Fibroblast of skin of back (primary cell): ENCODE data around the gene TMEM267.
A peak's percentile ranks its signal among the peaks of the same experiment; 100 is the strongest.
"Not testable (repeated sequence)": the region's sequence is repeated elsewhere in the genome, so short reads cannot be mapped to it uniquely, and the experiment has no call there.

ENCODE experiments used
- DNase-seq: peaks from one replicate; pipeline ENCODE4 v3.0.0-alpha.2; 2013

Gene TMEM267

DNA sequence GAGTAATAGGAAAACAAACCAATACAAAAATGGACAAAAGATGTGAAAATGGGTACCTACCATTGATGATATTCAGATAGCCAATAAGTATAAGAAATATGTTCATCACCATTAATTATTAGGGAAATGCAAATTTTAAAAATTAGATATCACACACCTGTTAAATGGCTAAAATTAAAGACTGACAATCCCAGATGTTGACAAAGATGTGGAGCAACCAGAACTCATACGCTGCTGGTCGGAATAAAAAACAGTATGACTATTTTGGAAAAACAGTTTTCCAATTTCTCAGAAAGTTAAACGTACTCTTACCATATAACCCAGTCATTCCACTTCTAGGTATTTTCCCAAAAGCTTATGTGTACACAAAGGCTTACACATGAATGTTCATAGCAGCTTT lies 27.1 kb downstream of the TMEM267 start:
- no peak for DNase-seq

DNA sequence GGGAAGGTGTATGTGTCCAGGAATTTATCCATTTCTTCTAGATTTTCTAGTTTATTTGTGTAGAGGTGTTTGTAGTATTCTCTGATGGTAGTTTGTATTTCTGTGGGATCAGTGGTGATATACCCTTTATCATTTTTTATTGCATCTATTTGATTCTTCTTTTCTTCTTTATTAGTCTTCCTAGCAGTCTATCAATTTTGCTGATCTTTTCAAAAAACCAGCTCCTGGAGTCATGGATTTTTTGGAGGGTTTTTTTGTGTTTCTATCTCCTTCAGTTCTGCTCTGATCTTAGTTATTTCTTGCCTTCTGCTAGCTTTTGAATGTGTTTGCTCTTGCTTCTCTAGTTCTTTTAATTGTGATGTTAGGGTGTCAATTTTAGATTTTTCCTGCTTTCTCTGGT lies 42.1 kb downstream of the TMEM267 start:
- not testable (repeated sequence) for DNase-seq

DNA sequence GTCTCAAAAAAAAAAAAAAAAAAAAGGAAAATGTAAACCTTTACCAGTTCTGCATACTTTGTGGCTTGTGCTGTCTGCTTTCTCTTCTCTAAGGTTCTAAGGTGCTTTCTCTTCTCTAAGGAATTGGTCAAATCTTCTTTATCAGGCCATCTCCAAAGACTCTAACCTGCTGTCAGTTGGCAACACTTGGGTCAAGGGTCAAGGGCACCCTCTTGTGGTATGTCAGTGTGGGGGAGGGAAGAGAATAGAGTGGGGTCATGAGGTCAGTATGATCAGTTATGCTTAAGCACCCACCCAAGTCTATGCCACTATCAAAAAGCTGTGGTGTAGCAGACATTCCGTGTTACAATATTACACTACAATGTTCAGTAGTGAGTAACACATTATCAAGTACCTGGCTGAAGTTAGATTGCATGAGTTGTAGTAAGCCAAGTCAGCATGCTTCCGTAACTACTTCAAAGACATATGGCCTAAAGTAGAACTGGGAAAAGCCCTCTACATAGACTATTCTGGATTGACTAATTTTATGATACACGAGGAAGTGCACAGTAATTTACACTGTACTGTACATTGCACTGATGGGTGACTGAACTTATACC lies 46.5 kb downstream of the TMEM267 start:
- no peak for DNase-seq

DNA sequence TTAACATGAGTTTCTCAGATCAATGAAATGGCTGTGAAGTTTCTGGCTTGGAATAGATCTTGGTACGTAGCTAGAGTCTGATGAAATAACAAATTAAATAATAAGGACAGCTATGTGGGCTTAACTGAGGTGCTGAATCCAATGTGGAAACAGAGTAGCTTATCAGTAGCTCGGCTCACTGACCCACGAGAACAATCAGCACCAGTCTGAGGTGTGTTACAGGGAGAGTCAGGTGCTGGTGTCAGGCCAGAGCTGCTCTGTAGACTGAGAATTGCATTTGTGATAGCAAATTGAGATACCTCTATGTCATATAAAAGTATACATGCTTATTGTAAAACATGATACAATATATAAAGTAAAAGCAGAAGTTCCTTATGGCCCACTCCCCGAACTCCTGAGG lies 50.3 kb downstream of the TMEM267 start:
- no peak for DNase-seq

DNA sequence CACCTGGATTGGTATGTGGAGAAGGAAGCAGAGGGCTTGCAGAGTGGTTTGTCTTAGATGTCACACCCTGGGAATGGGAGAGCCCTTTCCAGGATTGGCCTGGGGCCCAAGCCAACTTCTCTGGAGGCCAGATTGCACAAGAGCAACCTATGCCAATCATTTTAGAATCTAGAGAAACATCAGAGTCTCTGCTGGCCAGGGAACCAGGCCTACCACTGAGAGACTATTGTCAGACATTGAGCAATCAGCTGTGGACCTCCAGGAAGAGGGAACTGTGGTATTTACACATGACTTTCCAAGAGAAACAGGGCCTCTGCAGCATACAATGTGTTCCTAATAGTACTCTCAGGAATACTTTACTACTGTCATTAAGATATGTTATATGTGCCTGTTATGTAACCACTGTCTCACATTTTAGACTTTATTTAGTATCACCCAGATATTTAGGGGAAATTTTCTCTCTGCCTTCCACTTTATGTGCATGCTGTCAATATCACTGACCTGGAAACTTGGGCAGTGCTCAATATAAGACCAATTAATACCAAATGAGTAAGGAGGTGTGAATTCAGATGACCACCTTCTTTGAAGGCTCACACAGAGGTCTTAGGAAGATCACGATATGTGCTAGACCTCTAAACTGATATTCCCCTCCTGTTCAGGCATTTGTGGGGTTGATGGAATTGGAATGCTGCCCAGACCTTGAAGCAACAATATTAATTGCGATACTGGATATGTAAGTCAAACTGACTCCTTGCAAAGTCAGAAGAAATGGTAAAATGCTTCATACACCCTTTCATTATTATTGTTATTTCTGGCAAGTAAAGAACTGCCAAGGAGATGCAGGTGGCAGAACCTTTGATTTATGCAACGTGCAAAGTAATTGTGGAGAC lies 50.9 kb downstream of the TMEM267 start:
- DNase-seq, result peak; percentile 45

DNA sequence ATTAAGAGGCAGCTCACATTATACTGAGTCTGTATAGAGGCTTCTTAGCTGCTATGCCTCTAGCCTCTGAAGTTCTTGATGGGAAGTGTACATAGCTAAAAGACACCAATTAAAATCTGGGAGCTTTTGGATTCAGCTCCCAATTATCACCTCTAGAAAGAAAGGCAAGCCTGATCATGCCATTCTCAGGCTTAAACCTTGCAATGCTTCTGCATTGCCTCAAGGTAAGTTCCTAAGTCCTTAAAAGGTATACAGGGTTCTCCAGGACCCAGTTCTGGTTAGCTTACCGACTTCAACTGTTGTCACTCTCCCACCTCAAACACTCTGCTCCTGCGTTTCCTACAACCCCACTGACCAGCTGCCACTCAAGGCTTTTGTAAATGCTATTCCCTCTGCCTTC lies 54.0 kb downstream of the TMEM267 start:
- DNase-seq, result no peak

DNA sequence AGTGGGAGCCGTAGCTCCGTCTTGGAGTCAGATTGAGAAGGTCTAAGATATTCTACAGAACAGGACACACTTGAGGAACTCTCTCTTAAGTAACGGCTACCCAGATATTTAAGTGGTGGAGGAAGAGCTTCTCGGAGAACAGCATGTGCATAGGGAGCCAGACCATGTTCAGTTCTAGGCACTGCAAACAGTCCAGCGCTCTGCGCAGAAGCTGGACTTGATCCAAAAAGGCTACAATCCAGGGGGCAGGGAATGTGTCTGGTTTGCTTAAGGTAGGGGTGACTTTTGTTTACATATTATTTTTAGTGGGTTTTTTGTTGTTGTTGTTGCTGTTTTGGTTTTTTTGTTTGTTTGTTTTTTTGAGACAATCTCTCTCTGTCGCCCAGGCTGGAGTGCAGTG lies 54.6 kb downstream of the TMEM267 start:
- no peak for DNase-seq

DNA sequence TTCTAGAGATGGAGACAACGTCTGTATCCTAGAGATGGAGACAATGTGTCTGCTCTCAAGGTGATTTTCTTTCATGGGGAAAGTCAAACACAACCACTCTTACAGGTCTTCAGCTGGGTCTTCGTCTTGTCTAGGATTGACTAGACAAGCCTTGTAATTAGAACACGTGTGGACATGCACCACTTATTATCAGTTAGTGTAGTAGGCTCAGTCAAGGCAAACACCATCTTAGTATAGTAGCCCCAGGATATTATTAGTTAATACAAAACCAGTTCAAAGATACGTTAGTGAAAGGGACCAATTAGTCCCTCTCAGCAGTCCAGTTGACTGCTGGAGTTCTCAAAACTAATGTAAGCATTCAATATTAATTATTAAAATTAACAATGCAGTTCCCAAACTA lies 56.4 kb downstream of the TMEM267 start:
- no peak for DNase-seq

DNA sequence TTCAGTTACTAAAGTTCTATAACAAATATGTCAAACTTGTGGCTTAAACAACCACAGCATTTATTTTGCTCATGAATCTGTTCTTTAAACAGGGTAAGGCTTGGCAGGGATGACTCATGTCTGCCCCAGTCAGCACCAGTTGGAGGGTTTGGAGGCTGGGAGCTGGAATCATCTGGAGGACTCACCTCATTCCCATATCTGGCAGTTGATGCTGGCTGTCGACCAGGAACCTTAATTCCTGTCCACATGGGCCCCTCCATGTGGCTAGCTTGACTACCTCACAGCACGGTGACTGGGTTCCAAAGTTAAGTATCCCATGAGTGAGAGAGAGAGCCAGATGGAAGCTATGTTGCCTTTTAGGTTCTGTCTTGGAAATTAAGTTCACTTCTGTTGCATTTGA lies 57.7 kb downstream of the TMEM267 start:
- peak; percentile 55 for DNase-seq

DNA sequence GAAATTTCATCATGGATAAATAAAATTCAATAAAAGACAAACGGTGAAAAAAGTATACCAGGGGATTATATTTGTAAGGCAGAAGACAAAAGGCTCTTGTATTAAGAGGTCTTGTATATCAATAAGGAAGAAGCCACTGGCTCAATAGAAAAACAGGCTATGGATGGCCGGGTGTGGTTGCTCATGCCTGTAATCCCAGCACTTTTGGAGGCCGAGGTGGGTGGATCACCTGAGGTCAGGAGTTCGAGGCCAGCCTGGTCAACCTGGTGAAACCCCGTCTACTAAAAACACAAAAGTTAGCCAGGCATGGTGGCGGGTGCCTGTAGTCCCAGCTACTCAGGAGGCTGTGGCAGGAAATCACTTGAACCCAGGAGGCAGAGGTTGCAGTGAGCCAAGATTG lies 60.6 kb downstream of the TMEM267 start:
- not testable (repeated sequence) for DNase-seq

DNA sequence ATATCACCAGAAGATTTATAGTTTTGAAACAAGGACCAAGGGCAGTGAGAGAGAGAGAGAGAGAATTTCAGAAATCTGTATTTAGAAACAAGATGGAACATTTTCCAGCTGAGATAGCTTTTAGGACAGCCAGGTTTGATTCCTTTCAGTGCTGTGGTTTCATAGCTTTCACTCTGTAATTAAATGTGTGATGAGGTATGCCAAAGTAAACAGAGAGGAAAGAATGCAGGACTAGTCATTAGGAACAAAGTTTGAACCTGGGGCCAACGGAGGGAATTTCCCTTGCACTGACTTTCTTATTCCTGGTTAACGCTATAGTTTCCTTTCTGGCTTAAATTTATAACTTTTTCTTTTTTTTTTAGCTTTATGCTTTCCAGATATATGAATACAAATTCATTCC lies 61.5 kb downstream of the TMEM267 start:
- DNase-seq, result peak; percentile 24

DNA sequence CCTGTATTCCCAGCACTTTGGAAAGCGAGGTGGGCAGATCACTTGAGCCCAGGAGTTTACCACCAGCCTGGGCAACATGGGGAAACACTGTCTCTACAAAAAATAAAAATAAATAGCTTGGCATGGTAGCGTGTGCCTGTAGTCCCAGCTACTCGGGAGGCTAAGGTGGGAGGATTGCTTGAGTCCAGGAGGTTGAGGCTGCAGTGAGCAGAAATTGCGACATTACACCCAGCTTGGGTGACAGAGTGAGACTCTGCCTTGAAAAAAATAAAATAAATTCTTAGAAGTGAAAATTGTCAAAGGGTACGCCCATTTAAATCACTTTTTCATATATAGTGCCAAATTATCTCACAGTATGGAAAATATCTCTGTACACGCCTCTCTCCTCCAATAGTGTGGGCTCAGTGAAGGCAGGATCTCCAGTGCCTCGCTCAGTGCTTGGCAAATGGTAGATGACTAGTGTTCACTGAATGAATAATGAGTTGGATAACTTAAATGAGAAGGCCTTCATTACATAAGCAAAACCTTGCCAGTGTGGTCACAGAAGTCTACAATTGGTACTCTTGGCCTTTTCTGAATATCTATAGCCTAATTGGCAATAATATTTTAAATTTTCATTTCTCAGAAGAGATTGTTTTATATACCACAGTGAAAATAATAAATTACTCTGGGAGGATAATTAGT lies 62.1 kb downstream of the TMEM267 start:
- no peak for DNase-seq

DNA sequence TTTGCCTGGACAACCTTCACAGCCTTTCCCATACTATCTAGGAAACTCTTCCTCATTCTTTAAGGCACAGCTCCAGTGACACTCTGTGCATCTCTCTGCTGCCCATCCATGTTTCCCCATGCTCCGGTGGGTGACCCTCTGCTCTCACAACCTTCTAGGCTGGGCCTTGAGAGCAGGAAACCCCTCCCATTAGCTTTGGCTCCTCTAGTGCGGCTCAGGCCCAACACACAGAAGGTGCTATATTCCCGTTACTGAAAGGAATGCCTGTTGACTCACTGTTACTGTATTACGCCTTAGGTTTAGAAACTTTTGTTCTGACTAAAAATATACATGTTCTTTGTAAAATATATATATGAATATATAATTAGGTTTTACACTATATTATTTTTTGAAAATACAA lies 63.4 kb downstream of the TMEM267 start:
- DNase-seq, result no peak

DNA sequence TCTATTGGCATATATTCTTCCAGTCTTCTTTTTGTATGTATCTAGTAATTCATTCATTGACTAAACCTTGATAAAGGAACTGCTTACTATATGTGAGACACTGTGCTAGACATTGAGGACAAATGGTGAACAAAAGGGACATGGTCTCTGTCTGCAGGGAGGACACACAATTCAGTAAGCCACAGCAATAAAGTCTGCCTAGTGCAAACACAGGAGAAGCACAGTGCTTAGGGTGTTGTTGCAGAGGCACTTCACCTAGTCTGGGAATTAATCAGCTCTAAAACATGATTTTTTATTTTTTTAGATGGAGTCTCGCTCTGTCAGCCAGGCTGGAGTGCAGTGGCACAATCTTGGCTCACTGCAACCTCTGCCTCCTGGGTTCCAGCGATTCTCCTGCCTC lies 65.1 kb downstream of the TMEM267 start:
- DNase-seq, result no peak

DNA sequence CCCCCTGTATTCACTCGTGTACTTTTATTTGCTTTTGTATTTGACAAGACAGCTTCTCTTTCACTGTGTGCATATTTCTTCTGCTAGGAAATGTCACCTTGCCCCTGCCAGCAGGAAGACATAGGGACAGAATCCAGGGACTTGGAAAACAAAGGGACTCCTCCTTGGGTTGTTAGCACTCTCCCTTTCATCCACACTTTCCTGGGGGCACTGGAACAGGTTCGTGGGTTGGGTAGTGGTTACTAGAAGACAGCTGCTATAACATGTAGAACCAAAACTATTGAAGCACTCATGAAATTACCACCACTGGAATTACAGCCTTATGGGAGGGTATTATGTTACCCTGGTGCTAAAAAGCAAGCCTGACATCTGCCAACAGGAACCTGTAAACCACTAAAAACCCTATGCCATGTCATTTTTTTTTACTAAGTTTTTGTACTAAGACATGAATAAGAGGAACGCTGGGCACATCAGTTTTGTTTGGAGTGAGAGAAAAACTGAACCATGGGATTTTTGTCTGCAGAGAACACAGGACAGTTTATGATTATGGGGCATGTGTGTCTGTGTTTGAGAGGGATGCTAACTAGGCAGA lies 66.8 kb downstream of the TMEM267 start:
- no peak for DNase-seq

DNA sequence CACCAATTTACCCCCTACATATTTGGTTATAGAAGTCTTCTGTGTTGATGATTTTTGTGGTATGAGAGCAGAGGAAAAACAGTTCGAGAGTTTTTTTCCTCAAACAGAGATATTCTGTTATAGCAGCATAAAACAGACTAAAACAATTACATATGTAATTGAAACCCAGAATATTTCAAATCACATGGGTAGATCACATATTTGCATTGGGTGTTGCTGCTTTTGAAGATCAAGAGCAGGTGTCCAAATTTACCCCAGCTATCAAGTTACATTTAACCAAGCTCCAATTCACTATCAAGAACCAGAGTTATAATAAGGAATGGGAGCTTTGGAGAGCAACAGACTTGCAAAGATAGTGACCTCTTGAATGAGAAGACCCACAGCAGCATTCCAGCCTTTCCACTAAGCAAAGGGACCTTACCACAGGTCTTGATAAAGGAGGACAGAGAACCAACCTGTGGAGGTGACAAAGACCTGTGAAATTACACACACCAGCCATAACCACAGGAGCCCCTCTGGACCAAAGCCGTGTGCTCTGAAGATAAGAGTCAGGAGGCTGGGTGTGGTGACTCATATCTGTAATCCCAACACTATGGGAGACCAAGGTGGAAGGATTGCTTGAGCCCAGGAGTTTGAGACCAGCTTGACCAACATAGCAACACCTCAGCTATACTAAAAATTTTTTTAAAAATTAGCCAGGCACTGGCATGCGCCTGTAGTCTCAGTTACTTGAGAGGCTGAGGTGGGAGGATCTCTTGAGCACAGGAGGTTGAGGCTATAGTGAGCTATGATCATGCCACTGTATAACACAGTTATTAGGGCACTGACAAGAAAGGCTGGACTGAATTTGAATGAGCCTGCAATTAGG lies 67.5 kb downstream of the TMEM267 start:
- no peak for DNase-seq

DNA sequence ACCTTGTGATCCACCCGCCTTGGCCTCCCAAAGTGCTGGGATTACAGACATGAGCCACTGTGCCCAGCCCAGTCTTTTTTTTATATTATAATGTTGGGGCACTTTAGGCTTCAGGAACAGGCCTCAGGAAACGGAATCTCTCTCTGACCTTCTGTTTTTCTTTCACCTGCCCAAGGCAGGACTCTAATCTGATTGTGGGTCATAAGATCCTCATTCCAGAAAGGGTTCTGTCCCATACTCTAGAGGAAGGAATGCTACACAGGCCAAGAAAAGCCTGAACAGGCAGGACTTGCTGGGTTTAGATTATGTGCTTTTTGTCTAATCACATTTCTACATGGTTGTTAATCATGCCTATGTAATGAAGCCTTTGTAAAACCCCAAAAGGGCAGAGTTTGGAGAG lies 69.7 kb downstream of the TMEM267 start:
- DNase-seq, result no peak

DNA sequence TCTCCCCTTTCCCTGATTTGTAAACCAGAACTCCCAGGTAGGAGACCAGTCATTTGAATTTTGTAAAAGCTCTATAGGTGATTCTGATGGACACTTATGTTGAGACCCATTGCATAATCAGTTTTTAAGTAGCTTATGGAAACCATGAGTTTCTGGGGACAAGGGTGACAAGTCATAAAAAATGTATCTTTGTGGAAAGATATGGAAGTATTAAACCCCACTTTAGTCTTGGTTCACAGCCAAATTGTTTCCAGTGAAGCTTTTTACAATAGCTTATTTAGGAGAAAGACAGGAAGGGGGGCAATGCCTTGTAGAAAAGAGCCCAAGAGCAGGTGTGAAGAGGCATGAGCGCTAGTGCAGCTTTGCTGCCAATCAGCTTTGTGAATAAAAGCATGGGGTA lies 71.0 kb downstream of the TMEM267 start:
- DNase-seq, result no peak

DNA sequence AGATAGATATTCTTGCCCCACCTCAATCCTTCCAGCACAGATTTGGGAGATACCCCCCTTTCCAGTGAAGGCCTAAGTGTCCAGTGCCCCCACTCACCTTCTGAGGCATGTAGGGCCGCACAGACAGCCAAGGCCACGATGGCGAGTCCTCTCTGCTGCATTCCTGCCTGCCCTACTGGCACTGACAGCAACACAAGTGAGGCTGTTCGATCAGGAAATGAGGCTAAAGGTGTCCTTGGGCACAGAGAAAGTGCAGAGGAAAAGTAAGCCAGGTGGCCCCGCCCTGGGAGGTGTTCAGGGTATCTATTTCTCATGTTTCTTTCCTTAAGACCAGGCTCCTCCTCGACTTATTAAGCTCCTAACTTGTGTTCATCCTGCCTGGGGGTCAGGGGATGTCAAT lies 71.5 kb downstream of the TMEM267 start, which contains the start of gene CCL28:
Gene CCL28 (minus strand): TSS at position 236 of the 400 bp plus-strand sequence. CDS start 75 bp downstream, at position 161.
- DNase-seq, result no peak

DNA sequence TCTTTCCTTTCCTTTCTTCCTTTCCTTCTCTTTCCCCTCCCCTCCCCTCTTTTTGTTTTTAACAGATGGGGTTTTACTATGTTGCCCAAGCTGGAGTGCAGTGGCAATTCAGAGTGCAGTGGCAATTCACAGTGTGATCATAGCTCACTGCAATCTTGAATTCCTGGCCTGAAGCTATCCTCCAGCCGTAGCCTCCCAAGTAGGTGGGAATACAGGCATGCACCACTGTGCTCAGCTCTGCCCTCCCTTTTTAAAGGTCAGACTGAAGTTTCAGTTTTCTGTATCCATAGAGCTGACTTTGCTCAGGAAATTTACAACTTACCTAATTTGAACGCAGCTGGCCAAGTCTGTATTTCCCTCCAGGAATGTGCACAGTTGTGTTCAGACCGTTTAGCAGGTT lies 72.2 kb downstream of the TMEM267 start:
- DNase-seq, result no peak

DNA sequence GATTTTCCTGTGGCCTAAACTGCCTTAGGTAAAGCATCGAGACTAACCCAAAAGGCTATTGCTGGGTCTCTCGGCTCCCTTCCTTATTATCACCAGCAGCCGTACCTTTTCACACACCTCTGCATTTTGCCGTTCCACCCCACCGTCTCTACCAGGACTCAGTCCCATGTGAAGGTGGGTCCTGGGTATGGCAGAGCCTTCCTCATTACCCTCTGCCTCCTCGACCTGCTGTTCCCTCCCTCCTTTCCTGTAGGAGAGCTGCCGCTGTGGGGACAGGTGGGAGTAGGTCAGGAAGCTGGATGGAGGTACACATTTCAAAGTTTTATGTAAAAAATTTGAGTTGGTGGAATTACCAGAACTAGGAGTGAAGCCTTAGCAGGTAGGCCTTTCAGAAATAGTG lies 73.3 kb downstream of the TMEM267 start:
- no peak for DNase-seq

DNA sequence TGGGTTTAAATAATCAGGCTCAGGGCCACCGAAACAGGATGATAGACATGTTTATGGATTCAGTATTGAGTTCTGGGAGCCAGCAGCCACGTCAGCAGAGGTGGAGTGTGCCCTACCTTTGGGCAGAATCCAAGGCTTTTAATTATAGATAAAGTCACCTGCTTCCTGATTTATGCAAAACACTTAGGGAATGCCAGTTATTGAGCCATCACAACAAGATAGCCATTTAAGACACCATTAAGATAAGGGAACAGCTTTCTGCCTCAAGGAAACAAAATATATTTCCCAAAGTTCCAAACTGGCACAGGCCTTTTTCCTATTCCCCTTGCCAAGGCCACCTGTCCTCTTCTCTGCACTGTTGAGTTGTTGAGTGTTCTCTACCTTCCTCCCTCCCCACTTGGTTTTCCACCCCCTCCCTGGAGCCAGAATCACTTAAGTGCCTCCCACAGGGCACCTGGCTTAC lies 73.8 kb downstream of the TMEM267 start:
- no peak for DNase-seq
